HG02610 (cell line): ENCODE data around the gene GSTA3.
"Not testable (repeated sequence)": the region's sequence is repeated elsewhere in the genome, so short reads cannot be mapped to it uniquely, and the experiment has no call there.

ENCODE experiments used
- ATAC-seq: cut with Tn5 transposase; IDR thresholded peaks from one replicate; pipeline ENCODE4 v1.9.1; 2021; ENCODE audit warnings: mild to moderate bottlenecking, moderate library complexity; ENCODE audit not compliant: unreplicated experiment

The GSTA3 gene

GRCh38 chr6:52918027-52918686, 8.7 kb upstream of the GSTA3 start:
- not testable (repeated sequence) for ATAC-seq

- no peak for ATAC-seq
These were observed 5.0 kb upstream of the GSTA3 start for GRCh38 chr6:52914516-52914915.

GRCh38 chr6:52910091-52910490, 593 bp upstream of the GSTA3 start:
- ATAC-seq: no peak

GRCh38 chr6:52909131-52909530, 367 bp downstream of the GSTA3 start:
- ATAC-seq: no peak

DNA sequence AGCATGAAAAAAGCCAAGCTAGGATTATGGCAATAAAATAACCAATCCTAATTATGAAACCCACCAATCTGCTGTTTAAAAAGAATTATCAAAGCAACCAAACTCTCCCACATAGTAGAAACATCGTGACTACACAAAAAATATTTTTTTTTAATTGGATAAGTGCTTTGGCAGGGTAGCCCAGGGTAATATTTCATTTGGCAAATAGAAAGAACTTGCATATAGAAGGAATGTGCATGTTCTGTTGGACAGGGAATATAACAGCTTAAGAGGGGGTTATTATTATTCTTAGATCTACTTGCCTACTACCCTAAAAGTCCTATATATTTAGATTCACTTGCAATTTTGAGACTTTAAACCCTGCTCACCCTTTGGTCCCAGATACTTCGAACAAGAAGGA, 972 bp downstream of the GSTA3 start:
- ATAC-seq: no peak

DNA sequence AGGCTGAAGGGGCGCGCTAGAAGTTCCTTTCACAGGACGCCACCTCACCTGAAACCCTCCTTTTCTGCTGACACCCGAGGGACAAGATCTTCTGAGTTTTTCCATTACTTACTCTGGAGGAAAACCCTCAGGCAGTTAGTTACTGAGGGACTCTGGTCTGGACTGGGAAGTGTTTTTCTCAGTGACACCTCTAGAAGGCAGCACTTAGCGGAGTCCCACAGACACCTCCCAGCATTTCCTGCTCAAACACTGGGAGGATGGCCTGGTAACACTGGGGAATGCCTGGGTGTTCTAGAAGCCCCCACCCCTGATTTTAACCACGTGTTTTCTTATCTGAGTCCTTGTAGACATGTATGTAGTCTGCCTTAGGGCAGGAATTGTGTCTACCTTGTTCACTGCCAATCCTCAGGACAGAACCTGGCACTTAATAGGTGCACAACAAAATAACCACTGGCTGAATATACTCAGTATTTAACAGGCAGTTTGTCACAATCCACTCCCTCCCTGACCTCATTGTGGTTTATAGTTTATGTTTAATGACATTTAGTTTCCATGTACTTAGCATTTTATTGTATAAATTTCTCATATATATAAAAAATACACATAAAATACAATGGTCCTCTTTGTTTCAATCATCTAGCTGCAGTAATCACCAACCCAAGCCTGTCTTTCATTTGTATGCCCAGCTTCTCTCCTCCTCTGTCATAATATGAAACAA, 4.8 kb downstream of the GSTA3 start:
- no peak for ATAC-seq

DNA sequence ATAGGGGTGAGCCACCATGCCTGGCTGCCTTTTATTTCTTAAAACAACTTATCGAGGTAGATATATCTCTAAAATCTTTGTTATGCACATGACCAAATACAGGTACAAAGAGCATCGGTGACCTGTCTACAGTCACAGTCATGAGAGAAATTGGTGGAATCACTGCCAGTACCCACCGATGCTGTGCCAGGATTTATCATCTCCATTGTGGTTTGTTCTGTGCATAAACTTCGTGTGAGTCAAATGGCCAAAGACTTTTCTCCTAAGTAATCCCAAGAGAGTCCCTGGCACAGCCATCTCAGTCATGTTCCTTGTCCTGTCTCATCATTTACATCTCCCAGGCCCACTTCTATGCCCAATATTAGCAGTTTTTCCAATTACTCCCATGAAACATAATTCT, 9.0 kb downstream of the GSTA3 start:
- ATAC-seq: no peak

- not testable (repeated sequence) for ATAC-seq
These were observed 13.7 kb downstream of the GSTA3 start for GRCh38 chr6:52895790-52896189.

GRCh38 chr6:52894285-52894684, 15.2 kb downstream of the GSTA3 start:
- no peak for ATAC-seq

DNA sequence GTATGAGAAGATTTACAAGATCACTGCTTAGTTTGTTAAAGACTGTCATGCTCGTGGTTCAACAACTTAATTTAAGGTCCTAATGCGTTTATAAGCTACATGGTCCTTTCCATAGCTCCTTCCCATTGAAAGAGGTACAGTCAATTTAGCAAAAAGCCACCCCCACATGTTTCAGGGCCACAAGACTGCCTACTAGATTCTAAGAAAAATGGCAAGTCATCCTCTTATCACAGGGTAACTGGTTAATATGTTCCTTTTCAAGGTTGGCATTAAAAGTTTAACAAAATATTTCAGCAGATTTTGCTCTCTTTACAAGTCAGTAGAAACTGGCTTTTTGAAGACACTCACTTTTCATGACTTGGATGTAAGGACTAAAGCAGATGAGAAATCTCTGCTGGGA, 15.7 kb downstream of the GSTA3 start:
- no peak for ATAC-seq

GRCh38 chr6:52893221-52893620, 16.3 kb downstream of the GSTA3 start:
- ATAC-seq: no peak

GRCh38 chr6:52890018-52890417, 19.5 kb downstream of the GSTA3 start:
- no peak for ATAC-seq

GRCh38 chr6:52887910-52888524, 21.5 kb downstream of the GSTA3 start:
- ATAC-seq: no peak

DNA sequence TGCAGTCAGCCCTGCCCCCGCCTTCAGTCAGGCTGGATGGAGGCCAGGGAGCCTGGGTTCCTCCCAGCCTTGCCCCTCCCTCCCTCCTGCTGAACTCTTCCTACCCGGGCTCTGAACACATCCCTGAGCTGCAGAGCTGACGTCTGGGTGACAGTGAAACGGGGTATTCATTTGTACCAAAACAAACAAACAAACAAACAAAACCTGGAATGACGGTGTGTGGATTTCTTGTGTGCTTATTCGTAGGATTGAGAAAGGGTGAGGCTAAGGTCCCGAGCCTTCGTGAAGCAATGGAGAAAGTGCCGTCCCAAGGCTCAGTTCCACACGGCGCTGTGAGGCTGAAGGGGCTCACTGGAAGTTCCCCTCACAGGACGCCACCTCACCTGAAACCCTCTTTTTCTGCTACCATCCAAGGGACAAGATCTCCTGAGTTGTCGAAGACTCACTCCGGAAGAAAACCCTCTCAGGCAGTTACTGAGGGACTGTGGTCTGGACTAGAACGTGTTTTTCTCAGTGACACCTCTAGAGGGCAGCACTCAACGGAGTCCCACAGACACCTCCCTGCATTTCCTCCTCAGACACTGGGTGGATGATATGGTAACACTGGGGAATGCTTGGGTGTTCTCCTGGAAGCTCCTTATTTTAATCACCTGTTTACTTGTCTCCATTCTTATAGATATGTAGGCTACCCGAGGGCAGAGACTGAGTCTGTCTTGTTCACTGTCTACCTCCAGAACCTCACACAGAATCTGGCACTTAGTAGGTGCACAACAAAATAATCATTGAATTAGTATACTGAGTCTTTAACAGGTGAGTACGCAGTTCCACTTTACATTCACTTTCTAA, 27.3 kb downstream of the GSTA3 start:
- peak; percentile 99 for ATAC-seq

DNA sequence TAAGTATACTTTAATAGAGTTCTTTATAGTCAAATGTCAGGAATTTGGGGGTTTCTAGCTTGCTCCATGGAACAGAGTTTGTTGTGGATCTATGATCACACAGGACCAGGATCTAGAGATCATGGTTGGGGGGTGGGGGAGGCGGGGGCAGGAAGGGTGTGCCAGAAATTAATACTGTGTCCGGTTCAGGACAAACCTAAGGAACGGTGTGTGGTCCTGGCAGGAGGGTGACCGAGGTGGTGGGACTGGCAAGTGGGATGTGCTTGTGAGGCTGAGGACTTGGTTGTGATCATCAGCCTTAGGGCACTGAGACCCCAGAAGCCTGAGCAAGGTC, 27.9 kb downstream of the GSTA3 start:
- no peak for ATAC-seq

- ATAC-seq: no peak
These were observed 31.7 kb downstream of the GSTA3 start for GRCh38 chr6:52877786-52878185.

DNA sequence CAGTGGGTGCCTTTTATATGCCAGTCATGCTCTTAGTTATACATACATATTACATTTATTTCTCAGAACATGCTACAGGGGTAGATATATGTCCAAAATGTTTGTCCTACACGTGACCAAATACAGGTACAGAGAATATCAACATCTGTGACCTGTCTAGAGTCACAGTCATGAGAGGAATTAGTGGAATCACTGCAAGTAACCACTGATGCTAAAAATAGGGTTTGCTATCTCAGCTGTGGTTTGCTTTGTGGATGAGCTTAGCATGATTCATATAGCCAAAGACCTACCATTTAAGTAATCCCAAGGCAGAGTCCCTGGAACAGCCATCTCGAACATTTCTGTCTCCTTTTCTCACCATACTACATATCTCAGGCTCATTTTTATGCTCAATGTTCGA, 32.3 kb downstream of the GSTA3 start:
- ATAC-seq: peak; percentile 74

DNA sequence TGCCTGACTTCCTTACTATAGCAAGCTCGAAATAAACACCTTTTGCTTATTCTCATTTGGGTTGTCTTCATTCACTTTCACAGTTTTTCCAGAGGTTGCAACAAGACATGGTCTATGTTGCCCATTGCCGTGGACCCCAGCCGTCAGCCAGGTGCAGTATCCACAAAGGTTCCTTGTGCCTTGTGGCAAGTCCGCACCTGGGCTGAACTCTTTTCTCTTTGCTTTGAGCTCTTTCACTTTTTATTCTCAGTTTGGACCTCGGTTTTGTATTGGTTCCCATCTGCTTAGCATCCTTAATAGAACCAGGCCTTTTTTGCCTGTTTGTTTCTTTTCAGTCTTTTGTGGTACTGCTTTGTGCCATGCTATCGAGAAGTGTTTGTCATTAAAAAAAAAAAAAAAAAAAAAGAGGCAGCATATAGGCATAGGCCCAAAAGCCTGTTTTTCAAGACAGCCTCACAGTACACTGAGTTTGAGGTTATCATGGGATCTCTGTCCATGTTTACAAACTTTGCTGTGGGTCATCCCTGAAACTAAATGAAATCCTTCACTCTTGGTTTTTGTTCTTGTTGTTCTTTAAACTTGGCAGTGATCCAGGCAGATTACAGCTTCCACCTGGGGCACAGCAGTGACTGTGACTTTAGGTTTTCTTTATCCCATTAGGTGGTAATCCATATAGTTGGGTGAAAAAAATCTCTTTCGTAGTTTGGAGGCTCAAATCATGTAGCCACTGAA, 33.3 kb downstream of the GSTA3 start:
- ATAC-seq: no peak

DNA sequence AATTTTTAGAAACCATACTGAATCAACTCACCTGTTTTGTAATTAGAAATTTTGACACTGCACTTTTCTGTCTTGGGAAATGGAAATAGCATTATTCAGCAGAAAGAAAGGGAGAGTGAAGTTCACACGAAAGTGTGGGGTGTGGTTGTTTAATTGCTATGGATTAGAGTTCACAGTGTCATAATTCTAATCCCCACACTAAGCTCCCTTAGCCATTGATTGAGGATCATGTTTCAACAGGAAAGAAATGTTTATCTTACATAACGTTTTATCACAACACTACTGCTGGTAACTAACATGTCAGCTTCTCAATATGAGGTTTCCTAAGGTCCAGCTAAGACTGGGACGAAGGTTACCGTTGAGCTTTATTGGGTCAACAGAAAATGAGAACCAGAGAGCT, 37.5 kb downstream of the GSTA3 start:
- no peak for ATAC-seq

GRCh38 chr6:52871621-52872020, 37.9 kb downstream of the GSTA3 start:
- no peak for ATAC-seq
